Measurements from ENCODE around the gene ALG14. TPM values are rescaled to one million over a fixed set of nuclear protein-coding genes. Genes with fewer than 3 reads are reported as not detected.

The ALG14 gene
- total RNA-seq, 1 donor from 2014 or later, result 7.5 TPM

DNA sequence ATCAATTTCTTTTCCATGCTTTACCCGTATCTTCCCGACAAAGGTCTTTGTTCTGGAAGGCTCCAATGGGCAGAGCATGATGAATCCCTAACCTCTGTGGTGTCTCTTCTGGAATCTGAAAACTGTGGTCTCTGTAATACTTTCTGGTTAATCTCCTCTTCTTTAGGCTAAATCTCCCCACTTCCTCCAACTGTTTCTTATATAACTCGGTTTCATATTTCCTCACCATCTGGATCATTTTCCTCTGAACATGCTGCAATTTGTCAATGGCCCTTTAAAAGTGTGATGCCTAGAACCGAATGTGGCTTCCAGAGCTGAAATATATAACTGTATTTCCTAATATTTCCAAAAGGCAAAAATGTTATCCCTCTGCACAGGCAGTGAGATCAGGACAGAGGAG lies 66.1 kb downstream of the ALG14 start:
- no peak overlapping the region for H3K4me3 Mint-ChIP-seq
- no peak for ATAC-seq (ENCODE audit: low read depth)
- ChIA-PET POLR2A (no interaction called here), CTCF (no interaction called here)
- TF ChIP-seq, protein P1, sequence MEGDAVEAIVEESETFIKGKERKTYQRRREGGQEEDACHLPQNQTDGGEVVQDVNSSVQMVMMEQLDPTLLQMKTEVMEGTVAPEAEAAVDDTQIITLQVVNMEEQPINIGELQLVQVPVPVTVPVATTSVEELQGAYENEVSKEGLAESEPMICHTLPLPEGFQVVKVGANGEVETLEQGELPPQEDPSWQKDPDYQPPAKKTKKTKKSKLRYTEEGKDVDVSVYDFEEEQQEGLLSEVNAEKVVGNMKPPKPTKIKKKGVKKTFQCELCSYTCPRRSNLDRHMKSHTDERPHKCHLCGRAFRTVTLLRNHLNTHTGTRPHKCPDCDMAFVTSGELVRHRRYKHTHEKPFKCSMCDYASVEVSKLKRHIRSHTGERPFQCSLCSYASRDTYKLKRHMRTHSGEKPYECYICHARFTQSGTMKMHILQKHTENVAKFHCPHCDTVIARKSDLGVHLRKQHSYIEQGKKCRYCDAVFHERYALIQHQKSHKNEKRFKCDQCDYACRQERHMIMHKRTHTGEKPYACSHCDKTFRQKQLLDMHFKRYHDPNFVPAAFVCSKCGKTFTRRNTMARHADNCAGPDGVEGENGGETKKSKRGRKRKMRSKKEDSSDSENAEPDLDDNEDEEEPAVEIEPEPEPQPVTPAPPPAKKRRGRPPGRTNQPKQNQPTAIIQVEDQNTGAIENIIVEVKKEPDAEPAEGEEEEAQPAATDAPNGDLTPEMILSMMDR (IDR thresholded peaks at IDR 0.05), result no peak
- H3K9me3 Mint-ChIP-seq, result no peaks in the 10 kb centered on the region
- DNase-seq, result no peak
- H3K4me1 Mint-ChIP-seq, result no peaks in the 10 kb centered on the region
- peaks cover 3% of the 10 kb centered on the region for H3K36me3 Mint-ChIP-seq (ENCODE audit: low read depth)
- H3K27me3 Mint-ChIP-seq, result no peaks in the 10 kb centered on the region
- no peak overlapping the region for H3K27ac Mint-ChIP-seq
- intact Hi-C loops (cut with micrococcal nuclease), result no loop called here

DNA sequence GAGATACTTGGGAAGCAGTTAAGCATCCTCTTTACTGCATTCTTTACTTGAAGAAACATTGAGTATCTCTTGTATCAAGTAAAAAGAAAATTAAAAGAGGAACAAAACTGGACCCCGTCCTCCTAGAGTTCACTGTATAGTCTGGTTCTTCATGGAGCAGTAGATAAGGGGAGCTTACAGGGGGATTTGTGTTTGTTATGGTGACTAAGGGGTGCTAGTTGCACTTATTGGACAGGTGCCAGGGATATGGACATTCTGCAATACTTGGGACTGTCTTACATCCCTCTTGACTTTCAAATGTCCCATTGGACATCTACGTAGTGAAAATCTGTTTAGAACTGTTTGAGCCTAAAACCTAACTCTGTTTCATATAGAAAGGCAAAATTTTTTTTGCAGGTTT lies 67.2 kb downstream of the ALG14 start:
- POLR2A ChIA-PET, result no interaction called here
- H3K9me3 Mint-ChIP-seq, result no peaks in the 10 kb centered on the region
- CTCF ChIA-PET, result no interaction called here
- DNase-seq (no peak), ATAC-seq (ENCODE audit: low read depth) (no peak)
- H3K4me3 Mint-ChIP-seq, result no peak overlapping the region
- no peaks in the 10 kb centered on the region for H3K27me3 Mint-ChIP-seq
- TF ChIP-seq, protein P1 (IDR thresholded peaks at IDR 0.05), result no peak
- H3K4me1 Mint-ChIP-seq, result no peaks in the 10 kb centered on the region
- no peak overlapping the region for H3K27ac Mint-ChIP-seq
- intact Hi-C loops (cut with micrococcal nuclease), result no loop called here
- H3K36me3 Mint-ChIP-seq (ENCODE audit: low read depth), result peaks cover 3% of the 10 kb centered on the region

DNA sequence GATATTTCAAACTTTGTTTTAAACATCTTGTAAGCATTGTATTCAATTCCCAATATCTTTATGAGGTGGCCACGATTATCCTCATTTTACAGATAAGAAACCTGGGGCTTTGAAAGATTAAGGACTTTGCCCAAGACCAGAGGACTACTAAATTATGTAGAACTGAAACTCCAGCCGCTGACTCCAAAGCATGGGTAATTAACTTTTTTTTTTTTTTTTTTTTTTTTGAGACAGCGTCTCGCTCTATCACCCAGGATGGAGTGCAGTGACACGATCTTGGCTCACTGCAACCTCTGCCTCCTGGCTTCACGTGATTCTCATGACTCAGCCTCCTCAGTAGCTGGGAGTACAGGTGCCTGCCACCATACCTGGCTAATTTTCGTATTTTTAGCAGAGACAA lies 68.7 kb downstream of the ALG14 start:
- CTCF ChIA-PET, result no interaction called here

DNA sequence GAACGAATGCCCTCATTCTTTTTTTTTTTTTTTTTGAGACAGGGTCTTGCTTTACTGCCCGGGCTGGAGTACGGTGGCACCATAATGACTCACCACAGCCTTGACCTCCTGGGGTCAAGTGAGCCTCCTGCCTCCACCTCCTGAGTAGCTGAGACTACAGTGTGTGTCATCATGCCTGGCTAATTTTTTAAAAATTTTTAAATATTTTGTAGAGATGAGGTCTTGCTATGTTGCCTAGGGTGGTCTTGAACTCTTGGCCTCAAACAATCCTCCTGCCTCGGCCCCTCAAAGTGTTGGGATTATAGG lies 69.4 kb downstream of the ALG14 start:
- peaks cover 3% of the 10 kb centered on the region for H3K36me3 Mint-ChIP-seq (ENCODE audit: low read depth)

More for the DNA sequence above, 68.7 kb downstream of the ALG14 start:
- H3K36me3 Mint-ChIP-seq (ENCODE audit: low read depth), result peaks cover 3% of the 10 kb centered on the region
- TF ChIP-seq, protein P1 (IDR thresholded peaks at IDR 0.05), result no peak
- POLR2A ChIA-PET, result interaction anchor here (0.7 kb wide), 1 partner anchor 38 kb away, joined by 4 read pairs; no protein-coding TSS in a partner anchor
- H3K4me3 Mint-ChIP-seq, result no peak overlapping the region
- intact Hi-C loops (cut with micrococcal nuclease), result no loop called here
- DNase-seq (no peak), ATAC-seq (ENCODE audit: low read depth) (peak; percentile 31)
- H3K27ac Mint-ChIP-seq, result no peak overlapping the region
- H3K27me3 Mint-ChIP-seq, result no peaks in the 10 kb centered on the region
- no peaks in the 10 kb centered on the region for H3K4me1 Mint-ChIP-seq
- H3K9me3 Mint-ChIP-seq, result no peaks in the 10 kb centered on the region

DNA sequence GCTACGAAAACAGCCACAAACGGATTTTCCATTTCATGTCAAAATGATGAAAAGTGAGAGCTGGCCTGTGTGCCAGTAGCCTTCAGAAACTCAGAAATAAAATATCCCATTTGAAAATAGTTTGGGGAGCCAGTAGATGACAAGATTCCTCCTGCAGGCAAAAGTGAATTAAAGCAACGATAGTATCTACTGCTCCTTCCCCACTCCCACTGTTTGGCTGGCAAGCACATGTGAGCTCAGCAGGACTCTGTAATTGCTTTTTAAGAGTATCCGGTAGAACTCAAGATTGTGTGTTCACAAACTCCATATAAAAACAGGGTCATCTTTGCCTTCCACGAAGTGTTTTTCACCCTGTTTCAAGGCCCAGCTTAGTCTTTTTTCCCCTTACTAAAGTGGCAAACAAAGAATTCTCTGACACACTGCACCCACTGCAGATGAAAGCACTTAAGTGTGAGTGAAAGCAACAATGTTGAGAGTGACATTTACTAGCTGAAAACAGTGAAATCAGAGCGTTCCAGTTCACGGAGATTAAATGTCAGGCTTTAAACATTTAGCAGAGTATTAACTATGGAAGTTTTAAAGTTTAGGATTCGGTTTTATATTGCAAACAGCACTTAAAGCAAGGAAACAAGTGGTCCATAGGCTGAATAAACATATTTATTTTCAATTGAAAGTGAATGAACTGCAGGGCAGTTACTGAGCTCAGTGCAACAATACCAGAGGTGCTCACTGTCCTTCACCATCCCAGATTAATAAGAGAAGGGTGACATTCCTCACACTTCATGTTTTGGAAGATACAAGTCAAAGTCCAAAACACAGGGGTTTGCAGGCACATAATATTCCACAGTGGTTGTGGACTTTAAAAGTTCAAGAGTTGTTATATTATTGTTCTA lies 70.0 kb downstream of the ALG14 start:
- H3K4me1 Mint-ChIP-seq, result no peaks in the 10 kb centered on the region
- no peak overlapping the region for H3K27ac Mint-ChIP-seq
- no peaks in the 10 kb centered on the region for H3K9me3 Mint-ChIP-seq
- ATAC-seq (ENCODE audit: low read depth) (no peak), DNase-seq (no peak)
- TF ChIP-seq, protein P1 (IDR thresholded peaks at IDR 0.05), result no peak
- intact Hi-C loops (cut with micrococcal nuclease), result no loop called here
- H3K4me3 Mint-ChIP-seq, result no peak overlapping the region
- CTCF ChIA-PET, result no interaction called here
- no peaks in the 10 kb centered on the region for H3K27me3 Mint-ChIP-seq
- POLR2A ChIA-PET, result no interaction called here
- H3K36me3 Mint-ChIP-seq (ENCODE audit: low read depth), result peaks cover 3% of the 10 kb centered on the region

More for the DNA sequence above, 69.4 kb downstream of the ALG14 start:
- Mint-ChIP-seq H3K4me1 (no peaks in the 10 kb centered on the region), H3K27me3 (no peaks in the 10 kb centered on the region), H3K9me3 (no peaks in the 10 kb centered on the region), H3K4me3 (no peak overlapping the region), H3K27ac (no peak overlapping the region)
- ChIA-PET POLR2A (no interaction called here), CTCF (no interaction called here)
- ATAC-seq (ENCODE audit: low read depth) (no peak), DNase-seq (no peak)
- TF ChIP-seq, protein P1 (IDR thresholded peaks at IDR 0.05), result no peak
- intact Hi-C loops (cut with micrococcal nuclease), result no loop called here

Data from activated B cell treated with CpG ODN at 0.5 μM for 24 hours (primary cell).